Uterus (tissue), 2 donors: ENCODE data around the gene NLK.

Experiments used
- CTCF ChIP-seq, 4 experiments: fragments of 200-600 bp in 2 of 4; fragments of 450-650 bp in 2 of 4; sonication (generic) in 2 of 4; IDR thresholded peaks; one replicate each; pipeline ENCODE4 v1.5.1; 2016 to 2019; ENCODE audit warnings: antibody characterized with exemption in 4 of 4, mild to moderate bottlenecking in 2 of 4, moderate library complexity in 1 of 4
- POLR2A ChIP-seq, 2 donors: fragments of 450-650 bp; IDR thresholded peaks; one replicate each; pipeline ENCODE4 v1.6.1; 2016; ENCODE audit warnings: antibody characterized with exemption in 2 of 2, mild to moderate bottlenecking in 1 of 2, moderate library complexity in 1 of 2

- no peak for TF ChIP-seq CTCF (IDR thresholded peaks at IDR 0.05)
- TF ChIP-seq POLR2A (IDR thresholded peaks at IDR 0.05) = peak in 1 of 2 donors; percentile 20
Observed at GRCh38 chr17:28227316-28228108, 185.0 kb downstream of the NLK start.
